HG03064 (cell line): ENCODE data around the gene SPNS2.

Experiments
- ATAC-seq: cut with Tn5 transposase; IDR thresholded peaks from one replicate; pipeline ENCODE4 v1.9.1; 2021; ENCODE audit warnings: low read depth; ENCODE audit not compliant: unreplicated experiment

SPNS2 gene

GRCh38 chr17:4503283-4504025, 4.8 kb downstream of the SPNS2 start:
- no peak for ATAC-seq

GRCh38 chr17:4504188-4504587, 5.5 kb downstream of the SPNS2 start:
- no peak for ATAC-seq

- ATAC-seq = no peak
These were observed 6.5 kb downstream of the SPNS2 start for GRCh38 chr17:4505187-4505586.

- ATAC-seq = no peak
These were observed 7.6 kb downstream of the SPNS2 start for GRCh38 chr17:4506175-4506813.

GRCh38 chr17:4506892-4507291, 8.2 kb downstream of the SPNS2 start:
- ATAC-seq = no peak

GRCh38 chr17:4507361-4508111, 8.9 kb downstream of the SPNS2 start:
- no peak for ATAC-seq

- no peak for ATAC-seq
These were observed 9.5 kb downstream of the SPNS2 start for GRCh38 chr17:4508207-4508606.

- no peak for ATAC-seq
These were observed 10.7 kb downstream of the SPNS2 start for GRCh38 chr17:4509401-4509800.

- ATAC-seq = no peak
These were observed 11.4 kb downstream of the SPNS2 start for GRCh38 chr17:4509923-4510617.

- ATAC-seq = no peak
These were observed 11.9 kb downstream of the SPNS2 start for GRCh38 chr17:4510618-4510941.

- no peak for ATAC-seq
These were observed 12.7 kb downstream of the SPNS2 start for GRCh38 chr17:4511199-4511932.

- ATAC-seq = no peak
These were observed 13.8 kb downstream of the SPNS2 start for GRCh38 chr17:4512156-4513112.

GRCh38 chr17:4513113-4514032, 14.7 kb downstream of the SPNS2 start:
- no peak for ATAC-seq

GRCh38 chr17:4514206-4514605, 15.5 kb downstream of the SPNS2 start:
- ATAC-seq = no peak

GRCh38 chr17:4514779-4515178, 16.1 kb downstream of the SPNS2 start:
- no peak for ATAC-seq

GRCh38 chr17:4515501-4515900, 16.8 kb downstream of the SPNS2 start:
- ATAC-seq = no peak

GRCh38 chr17:4516735-4517134, 18.1 kb downstream of the SPNS2 start:
- no peak for ATAC-seq

- ATAC-seq = no peak
These were observed 20.2 kb downstream of the SPNS2 start for GRCh38 chr17:4518901-4519300.
